Measurements from ENCODE around the gene GMPR2. TPM values are rescaled to one million over a fixed set of nuclear protein-coding genes. Genes with fewer than 3 reads are reported as not detected.

Gene GMPR2
- polyA plus RNA-seq, 1 experiment = 116 TPM

- H3K27me3 ChIP-seq (ENCODE audit: control insufficient read depth, insufficient read depth, low read length) = no peaks in the 10 kb centered on the region
- POLR2A ChIA-PET = no interaction called here
- TF ChIP-seq CTCF (IDR thresholded peaks at IDR 0.05; ENCODE audit: insufficient read depth, low read depth, low read length) = no peak
- CTCF ChIA-PET = interaction anchor here (0.7 to 3.9 kb wide), 6 partner anchors 8 to 169 kb away, joined by 3 to 16 read pairs (median 8); partner anchors contain the start of genes RABGGTA and TINF2
- DNase-seq (ENCODE audit: low read depth) = no peak
- H3K4me3 ChIP-seq (ENCODE audit: low read depth, low read length) = no peak within 1 kb of the TSS
- peaks cover 11% of the 10 kb centered on the region for H3K36me3 ChIP-seq (ENCODE audit: control insufficient read depth, insufficient read depth, low read length)
Measured at GRCh38 chr14:24262821-24263733, 30.3 kb downstream of the GMPR2 start, which contains the start of gene TGM1. Gene TGM1 (minus strand): TSS chr14:24263177. CDS start chr14:24262352, 825 bp downstream.

- DNase-seq (ENCODE audit: low read depth) = no peak
- Histone ChIP-seq H3K4me3 (ENCODE audit: low read depth, low read length) (no peak overlapping the region), H3K36me3 (ENCODE audit: control insufficient read depth, insufficient read depth, low read length) (peaks cover 17% of the 10 kb centered on the region), H3K27me3 (ENCODE audit: control insufficient read depth, insufficient read depth, low read length) (no peaks in the 10 kb centered on the region)
- POLR2A ChIA-PET = no interaction called here
- CTCF ChIA-PET = interaction anchor here (1.0 to 3.9 kb wide), 5 partner anchors 7 to 21 kb away, joined by 3 to 16 read pairs (median 4); partner anchors contain the start of gene RABGGTA
- no peak for TF ChIP-seq CTCF (IDR thresholded peaks at IDR 0.05; ENCODE audit: insufficient read depth, low read depth, low read length)
Measured at GRCh38 chr14:24263848-24264247, 31.1 kb downstream of the GMPR2 start.

- POLR2A ChIA-PET = no interaction called here
- DNase-seq (ENCODE audit: low read depth) = no peak
- CTCF ChIA-PET = interaction anchor here (1.0 to 3.9 kb wide), 5 partner anchors 12 to 33 kb away, joined by 3 to 15 read pairs (median 3); no protein-coding TSS in a partner anchor
Measured at GRCh38 chr14:24264298-24264697, 31.6 kb downstream of the GMPR2 start.

GRCh38 chr14:24266344-24267244, 33.9 kb downstream of the GMPR2 start:
- TF ChIP-seq CTCF (IDR thresholded peaks at IDR 0.05; ENCODE audit: insufficient read depth, low read depth, low read length) = no peak
- ChIA-PET CTCF (interaction anchor here (0.9 kb wide), 1 partner anchor 9 kb away, joined by 3 read pairs; no protein-coding TSS in a partner anchor), POLR2A (no interaction called here)
- H3K4me3 ChIP-seq (ENCODE audit: low read depth, low read length) = no peak overlapping the region
- no peaks in the 10 kb centered on the region for H3K27me3 ChIP-seq (ENCODE audit: control insufficient read depth, insufficient read depth, low read length)
- DNase-seq (ENCODE audit: low read depth) = no peak
- peaks cover 20% of the 10 kb centered on the region for H3K36me3 ChIP-seq (ENCODE audit: control insufficient read depth, insufficient read depth, low read length)

More at GRCh38 chr14:24264298-24264697, 31.6 kb downstream of the GMPR2 start:
- H3K27me3 ChIP-seq (ENCODE audit: control insufficient read depth, insufficient read depth, low read length) = no peaks in the 10 kb centered on the region
- peaks cover 20% of the 10 kb centered on the region for H3K36me3 ChIP-seq (ENCODE audit: control insufficient read depth, insufficient read depth, low read length)
- no peak overlapping the region for H3K4me3 ChIP-seq (ENCODE audit: low read depth, low read length)
- TF ChIP-seq CTCF (IDR thresholded peaks at IDR 0.05; ENCODE audit: insufficient read depth, low read depth, low read length) = no peak

All from BJ (cell line).